ENCODE measurements around the gene CFAP77. TPM values are rescaled to one million over a fixed set of nuclear protein-coding genes. Genes with fewer than 3 reads are reported as not detected.

The CFAP77 gene
- total RNA-seq, 1 experiment from 2014 or later, result 0.11 TPM

DNA sequence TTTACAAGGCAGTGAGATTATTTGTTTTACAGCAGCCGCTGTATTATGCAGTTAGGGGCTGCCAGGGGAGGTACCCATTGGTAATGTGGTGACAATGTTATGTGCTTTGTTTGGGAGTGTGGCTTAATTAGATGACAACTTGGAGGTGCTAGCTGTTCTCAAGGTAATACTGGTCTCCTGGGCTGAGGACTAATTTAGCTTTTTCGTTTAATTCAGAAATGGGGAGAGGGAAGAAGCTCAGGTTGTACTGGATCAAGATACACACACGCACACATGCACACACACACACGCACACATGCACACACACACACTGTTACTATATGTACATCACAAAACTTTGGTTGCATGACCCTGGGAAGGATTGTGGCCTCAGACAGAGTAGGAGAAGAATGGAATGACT lies 37.9 kb downstream of the CFAP77 start:
- Histone ChIP-seq H3K27me3 (ENCODE audit: low read length) (peaks cover 7% of the 10 kb centered on the region; the same call in 1 of the 2 replicates), H3K9me2 (replicated peaks; ENCODE audit: low read length) (no peaks in the 10 kb centered on the region), H3K79me2 (ENCODE audit: low read length) (no peaks in the 10 kb centered on the region), H3F3A (ENCODE audit: low read length, unreplicated experiment) (no peaks in the 10 kb centered on the region), H2AFZ (ENCODE audit: low read length) (no peak overlapping the region), H3K36me3 (ENCODE audit: low read depth, low read length) (no peaks in the 10 kb centered on the region), H3K4me1 (ENCODE audit: insufficient read depth, low read length) (no peaks in the 10 kb centered on the region), H3K27ac (ENCODE audit: low read length) (no peak overlapping the region), H4K20me1 (ENCODE audit: low read length) (no peaks in the 10 kb centered on the region), H3K9ac (ENCODE audit: low read length) (no peak overlapping the region), H3K4me3 (ENCODE audit: low read length) (no peak overlapping the region), H3K4me2 (ENCODE audit: low read length) (no peak overlapping the region), H3K9me3 (ENCODE audit: low read length) (no peaks in the 10 kb centered on the region)
- intact Hi-C loops (cut with micrococcal nuclease), result no loop called here
- ATAC-seq, result no peak
- CTCF ChIA-PET, result no interaction called here
- TF ChIP-seq EZH2phosphoT487 (IDR thresholded peaks at IDR 0.05; ENCODE audit: borderline replicate concordance, low read length) (no peak), EZH2 (IDR thresholded peaks at IDR 0.05; ENCODE audit: low read length, unreplicated experiment) (no peak)
- TF ChIP-seq, protein P1, sequence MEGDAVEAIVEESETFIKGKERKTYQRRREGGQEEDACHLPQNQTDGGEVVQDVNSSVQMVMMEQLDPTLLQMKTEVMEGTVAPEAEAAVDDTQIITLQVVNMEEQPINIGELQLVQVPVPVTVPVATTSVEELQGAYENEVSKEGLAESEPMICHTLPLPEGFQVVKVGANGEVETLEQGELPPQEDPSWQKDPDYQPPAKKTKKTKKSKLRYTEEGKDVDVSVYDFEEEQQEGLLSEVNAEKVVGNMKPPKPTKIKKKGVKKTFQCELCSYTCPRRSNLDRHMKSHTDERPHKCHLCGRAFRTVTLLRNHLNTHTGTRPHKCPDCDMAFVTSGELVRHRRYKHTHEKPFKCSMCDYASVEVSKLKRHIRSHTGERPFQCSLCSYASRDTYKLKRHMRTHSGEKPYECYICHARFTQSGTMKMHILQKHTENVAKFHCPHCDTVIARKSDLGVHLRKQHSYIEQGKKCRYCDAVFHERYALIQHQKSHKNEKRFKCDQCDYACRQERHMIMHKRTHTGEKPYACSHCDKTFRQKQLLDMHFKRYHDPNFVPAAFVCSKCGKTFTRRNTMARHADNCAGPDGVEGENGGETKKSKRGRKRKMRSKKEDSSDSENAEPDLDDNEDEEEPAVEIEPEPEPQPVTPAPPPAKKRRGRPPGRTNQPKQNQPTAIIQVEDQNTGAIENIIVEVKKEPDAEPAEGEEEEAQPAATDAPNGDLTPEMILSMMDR (conservative IDR thresholded peaks at IDR 0.05; ENCODE audit: low read depth, low read length), result no peak
- POLR2A ChIA-PET (ENCODE audit: unreplicated experiment), result no interaction called here
- BruUV-seq (replicated peaks), result no TSS peak
- DNase-seq, result no peak

DNA sequence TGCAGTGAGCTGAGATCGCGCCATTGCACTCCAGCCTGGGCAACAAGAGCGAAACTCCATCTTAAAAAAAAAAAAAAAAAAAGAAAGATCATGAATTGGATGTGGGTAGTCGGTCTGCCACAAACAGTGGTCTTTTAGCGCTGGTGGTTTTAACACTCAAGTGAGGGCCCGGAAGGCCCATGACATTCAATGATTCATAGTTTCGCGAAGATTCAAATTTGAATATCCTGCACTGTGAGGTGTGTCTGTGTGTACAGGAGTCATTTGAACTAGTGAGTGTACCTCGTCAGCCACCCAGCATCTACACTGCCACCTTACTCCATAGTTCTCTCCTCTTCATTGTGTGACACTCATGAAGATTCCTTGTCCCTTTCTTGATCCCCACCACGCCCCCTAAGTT lies 41.3 kb downstream of the CFAP77 start:
- intact Hi-C loops (cut with micrococcal nuclease), result no loop called here
- H3F3A ChIP-seq (ENCODE audit: low read length, unreplicated experiment), result no peaks in the 10 kb centered on the region
- no peak for DNase-seq
- peaks cover 12% of the 10 kb centered on the region for H3K27me3 ChIP-seq (ENCODE audit: low read length)
- H3K4me3 ChIP-seq (ENCODE audit: low read length), result no peak overlapping the region
- no peak for ATAC-seq
- BruUV-seq (replicated peaks), result no TSS peak
- H3K4me2 ChIP-seq (ENCODE audit: low read length), result no peak overlapping the region
- H3K9ac ChIP-seq (ENCODE audit: low read length), result no peak overlapping the region
- no peaks in the 10 kb centered on the region for H3K79me2 ChIP-seq (ENCODE audit: low read length)
- H3K9me2 ChIP-seq (replicated peaks; ENCODE audit: low read length), result no peaks in the 10 kb centered on the region
- H2AFZ ChIP-seq (ENCODE audit: low read length), result no peak overlapping the region
- no peaks in the 10 kb centered on the region for H3K4me1 ChIP-seq (ENCODE audit: insufficient read depth, low read length)
- no peaks in the 10 kb centered on the region for H3K36me3 ChIP-seq (ENCODE audit: low read depth, low read length)
- no peaks in the 10 kb centered on the region for H3K9me3 ChIP-seq (ENCODE audit: low read length)
- ChIA-PET CTCF (no interaction called here), POLR2A (ENCODE audit: unreplicated experiment) (no interaction called here)
- TF ChIP-seq, protein P1 (conservative IDR thresholded peaks at IDR 0.05; ENCODE audit: low read depth, low read length), result no peak
- TF ChIP-seq EZH2 (IDR thresholded peaks at IDR 0.05; ENCODE audit: low read length, unreplicated experiment), result no peak
- no peak for TF ChIP-seq EZH2phosphoT487 (IDR thresholded peaks at IDR 0.05; ENCODE audit: borderline replicate concordance, low read length)
- no peaks in the 10 kb centered on the region for H4K20me1 ChIP-seq (ENCODE audit: low read length)
- H3K27ac ChIP-seq (ENCODE audit: low read length), result no peak overlapping the region

DNA sequence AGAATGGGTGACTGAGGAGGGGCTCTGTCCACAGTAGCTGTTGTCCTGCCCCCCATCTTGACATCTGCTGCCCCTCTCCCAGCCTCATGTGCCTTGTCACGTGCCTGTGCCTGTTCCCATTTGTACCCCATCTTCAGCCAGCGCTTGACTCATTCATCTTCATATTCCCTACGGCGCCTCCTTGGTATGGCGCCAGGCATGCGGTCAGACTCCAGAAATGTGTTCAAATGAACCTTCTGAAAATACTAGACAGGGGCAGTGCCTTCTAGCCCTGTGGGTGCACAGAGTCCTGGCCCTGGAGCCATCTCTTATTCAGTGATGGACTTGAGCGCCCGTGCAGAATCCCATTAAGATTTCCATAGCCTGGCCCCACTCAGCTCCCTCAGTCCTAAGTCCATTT lies 46.2 kb downstream of the CFAP77 start:
- Histone ChIP-seq H3K9me2 (replicated peaks; ENCODE audit: low read length) (no peaks in the 10 kb centered on the region), H3K4me1 (ENCODE audit: insufficient read depth, low read length) (no peaks in the 10 kb centered on the region), H3K9me3 (ENCODE audit: low read length) (no peaks in the 10 kb centered on the region), H3K4me2 (ENCODE audit: low read length) (no peak overlapping the region), H3K79me2 (ENCODE audit: low read length) (no peaks in the 10 kb centered on the region), H4K20me1 (ENCODE audit: low read length) (no peaks in the 10 kb centered on the region), H3K27ac (ENCODE audit: low read length) (no peak overlapping the region), H3K4me3 (ENCODE audit: low read length) (no peak overlapping the region), H3K27me3 (ENCODE audit: low read length) (peaks cover 12% of the 10 kb centered on the region), H2AFZ (ENCODE audit: low read length) (no peak overlapping the region), H3K36me3 (ENCODE audit: low read depth, low read length) (no peaks in the 10 kb centered on the region), H3F3A (ENCODE audit: low read length, unreplicated experiment) (no peaks in the 10 kb centered on the region), H3K9ac (ENCODE audit: low read length) (no peak overlapping the region)
- ATAC-seq, result no peak
- intact Hi-C loops (cut with micrococcal nuclease), result no loop called here
- ChIA-PET CTCF (no interaction called here), POLR2A (ENCODE audit: unreplicated experiment) (no interaction called here)
- no TSS peak for BruUV-seq (replicated peaks)
- no peak for DNase-seq
- no peak for TF ChIP-seq EZH2 (IDR thresholded peaks at IDR 0.05; ENCODE audit: low read length, unreplicated experiment)
- TF ChIP-seq, protein P1 (conservative IDR thresholded peaks at IDR 0.05; ENCODE audit: low read depth, low read length), result no peak
- no peak for TF ChIP-seq EZH2phosphoT487 (IDR thresholded peaks at IDR 0.05; ENCODE audit: borderline replicate concordance, low read length)

All from PC-3 (cell line).